ENCODE measurements around the gene LRRC26. TPM values are rescaled to one million over a fixed set of nuclear protein-coding genes. Genes with fewer than 3 reads are reported as not detected.

Gene LRRC26
- total RNA-seq, 1 experiment from 2014 or later: not detected

DNA sequence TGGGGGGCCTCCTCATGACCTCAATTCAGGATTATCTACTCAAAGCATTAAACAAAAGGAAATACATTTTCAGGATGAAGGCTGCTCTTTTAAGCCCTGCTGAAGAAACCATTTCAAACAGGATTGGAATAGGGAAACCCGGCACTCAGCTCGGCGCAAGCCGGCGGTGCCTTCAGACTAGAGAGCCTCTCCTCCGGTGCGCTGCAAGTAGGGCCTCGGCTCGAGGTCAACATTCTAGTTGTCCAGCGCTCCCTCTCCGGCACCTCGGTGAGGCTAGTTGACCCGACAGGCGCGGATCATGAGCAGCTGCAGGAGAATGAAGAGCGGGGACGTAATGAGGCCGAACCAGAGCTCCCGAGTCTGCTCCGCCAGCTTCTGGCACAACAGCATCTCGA lies 34.9 kb upstream of the LRRC26 start:
- intact Hi-C loops (cut with micrococcal nuclease; ENCODE audit: unreplicated experiment): no loop called here
- no peak for DNase-seq (ENCODE audit: low spot score)
- Histone ChIP-seq H3K4me1 (ENCODE audit: insufficient read depth, low read length, poor library complexity, severe bottlenecking) (peaks cover 32% of the 10 kb centered on the region), H3K9me3 (ENCODE audit: low read depth, low read length, poor library complexity, severe bottlenecking) (no peaks in the 10 kb centered on the region), H3K4me3 (ENCODE audit: low read depth, low read length, poor library complexity, severe bottlenecking) (peak overlapping the region; percentile 97), H3K27ac (ENCODE audit: low read depth, low read length, poor library complexity, severe bottlenecking) (peak overlapping the region; percentile 88), H3K27me3 (replicated peaks; ENCODE audit: insufficient read depth, low read depth, low read length, poor library complexity) (no peaks in the 10 kb centered on the region), H3K36me3 (ENCODE audit: insufficient read depth, low read length, poor library complexity, severe bottlenecking) (peaks cover 6% of the 10 kb centered on the region)
- TF ChIP-seq EZH2 (IDR thresholded peaks at IDR 0.05; ENCODE audit: borderline replicate concordance, low read depth, low read length, poor library complexity, severe bottlenecking): no peak
- TF ChIP-seq, protein P1, sequence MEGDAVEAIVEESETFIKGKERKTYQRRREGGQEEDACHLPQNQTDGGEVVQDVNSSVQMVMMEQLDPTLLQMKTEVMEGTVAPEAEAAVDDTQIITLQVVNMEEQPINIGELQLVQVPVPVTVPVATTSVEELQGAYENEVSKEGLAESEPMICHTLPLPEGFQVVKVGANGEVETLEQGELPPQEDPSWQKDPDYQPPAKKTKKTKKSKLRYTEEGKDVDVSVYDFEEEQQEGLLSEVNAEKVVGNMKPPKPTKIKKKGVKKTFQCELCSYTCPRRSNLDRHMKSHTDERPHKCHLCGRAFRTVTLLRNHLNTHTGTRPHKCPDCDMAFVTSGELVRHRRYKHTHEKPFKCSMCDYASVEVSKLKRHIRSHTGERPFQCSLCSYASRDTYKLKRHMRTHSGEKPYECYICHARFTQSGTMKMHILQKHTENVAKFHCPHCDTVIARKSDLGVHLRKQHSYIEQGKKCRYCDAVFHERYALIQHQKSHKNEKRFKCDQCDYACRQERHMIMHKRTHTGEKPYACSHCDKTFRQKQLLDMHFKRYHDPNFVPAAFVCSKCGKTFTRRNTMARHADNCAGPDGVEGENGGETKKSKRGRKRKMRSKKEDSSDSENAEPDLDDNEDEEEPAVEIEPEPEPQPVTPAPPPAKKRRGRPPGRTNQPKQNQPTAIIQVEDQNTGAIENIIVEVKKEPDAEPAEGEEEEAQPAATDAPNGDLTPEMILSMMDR (conservative IDR thresholded peaks at IDR 0.05; ENCODE audit: low read depth, low read length): no peak
- ChIA-PET CTCF (interaction anchor here (1.2 kb wide), 1 partner anchor 32 kb away, joined by 3 read pairs; no protein-coding TSS in a partner anchor), POLR2A (ENCODE audit: low non-redundant PET) (interaction anchor here (0.7 kb wide), 1 partner anchor 32 kb away, joined by 7 read pairs; no protein-coding TSS in a partner anchor)
- no TSS peak for BruUV-seq (replicated peaks)

GRCh38 chr9:137202966-137203365 lies 33.1 kb upstream of the LRRC26 start:
- TF ChIP-seq, protein P1 (conservative IDR thresholded peaks at IDR 0.05; ENCODE audit: low read depth, low read length): no peak
- TF ChIP-seq EZH2 (IDR thresholded peaks at IDR 0.05; ENCODE audit: borderline replicate concordance, low read depth, low read length, poor library complexity, severe bottlenecking): no peak
- intact Hi-C loops (cut with micrococcal nuclease; ENCODE audit: unreplicated experiment): no loop called here
- ChIA-PET POLR2A (ENCODE audit: low non-redundant PET) (no interaction called here), CTCF (no interaction called here)
- no peak for DNase-seq (ENCODE audit: low spot score)
- no TSS peak for BruUV-seq (replicated peaks)
- H3K27ac ChIP-seq (ENCODE audit: low read depth, low read length, poor library complexity, severe bottlenecking): no peak overlapping the region
- H3K4me3 ChIP-seq (ENCODE audit: low read depth, low read length, poor library complexity, severe bottlenecking): no peak overlapping the region
- no peaks in the 10 kb centered on the region for H3K27me3 ChIP-seq (replicated peaks; ENCODE audit: insufficient read depth, low read depth, low read length, poor library complexity)
- H3K4me1 ChIP-seq (ENCODE audit: insufficient read depth, low read length, poor library complexity, severe bottlenecking): peaks cover 43% of the 10 kb centered on the region
- no peaks in the 10 kb centered on the region for H3K9me3 ChIP-seq (ENCODE audit: low read depth, low read length, poor library complexity, severe bottlenecking)
- H3K36me3 ChIP-seq (ENCODE audit: insufficient read depth, low read length, poor library complexity, severe bottlenecking): peaks cover 6% of the 10 kb centered on the region

- H3K27ac ChIP-seq (ENCODE audit: low read depth, low read length, poor library complexity, severe bottlenecking): peak overlapping the region; percentile 76
- intact Hi-C loops (cut with micrococcal nuclease; ENCODE audit: unreplicated experiment): loop anchor here (2.0 kb wide), 1 partner anchor 39 kb away; the partner anchor contains the start of gene TUBB4B
- no TSS peak for BruUV-seq (replicated peaks)
- DNase-seq (ENCODE audit: low spot score): no peak
- H3K9me3 ChIP-seq (ENCODE audit: low read depth, low read length, poor library complexity, severe bottlenecking): no peaks in the 10 kb centered on the region
- peaks cover 37% of the 10 kb centered on the region for H3K4me1 ChIP-seq (ENCODE audit: insufficient read depth, low read length, poor library complexity, severe bottlenecking)
- H3K27me3 ChIP-seq (replicated peaks; ENCODE audit: insufficient read depth, low read depth, low read length, poor library complexity): no peaks in the 10 kb centered on the region
- H3K4me3 ChIP-seq (ENCODE audit: low read depth, low read length, poor library complexity, severe bottlenecking): peak overlapping the region; percentile 59
- CTCF ChIA-PET: interaction anchor here (0.6 to 1.0 kb wide), 3 partner anchors 12 to 35 kb away, joined by 3 to 9 read pairs (median 4); no protein-coding TSS in a partner anchor
- peaks cover 6% of the 10 kb centered on the region for H3K36me3 ChIP-seq (ENCODE audit: insufficient read depth, low read length, poor library complexity, severe bottlenecking)
- TF ChIP-seq, protein P1 (conservative IDR thresholded peaks at IDR 0.05; ENCODE audit: low read depth, low read length): no peak
- no peak for TF ChIP-seq EZH2 (IDR thresholded peaks at IDR 0.05; ENCODE audit: borderline replicate concordance, low read depth, low read length, poor library complexity, severe bottlenecking)
- POLR2A ChIA-PET (ENCODE audit: low non-redundant PET): no interaction called here
These were observed 31.5 kb upstream of the LRRC26 start for GRCh38 chr9:137201205-137201868.

Measured in A673 (cell line).